Smooth muscle cell (in vitro differentiated cells): ENCODE measurements around the gene MTARC2. TPM values are rescaled to one million over a fixed set of nuclear protein-coding genes. Genes with fewer than 3 reads are reported as not detected.

ENCODE experiments used
- DNase-seq: peaks from one replicate; lab custom pipeline; 2025; ENCODE audit not compliant: unreplicated experiment; lab: John Stamatoyannopoulos, UW
- H2AFZ ChIP-seq: fragments of 200-600 bp; sonication (generic); 2 replicates; pipeline ENCODE4 v1.6.0; 2016; ENCODE audit warnings: antibody characterized with exemption, low read depth, mild to moderate bottlenecking
- H3F3A ChIP-seq: fragments of 200-600 bp; sonication (generic); 2 replicates; pipeline ENCODE4 v1.6.0; 2017; ENCODE audit warnings: antibody characterized with exemption, low read depth
- H3K27ac ChIP-seq: fragments of 200-600 bp; sonication (generic); 2 replicates; pipeline ENCODE4 v1.5.1; 2016; ENCODE audit warnings: low read depth, mild to moderate bottlenecking
- H3K27me3 ChIP-seq: fragments of 200-600 bp; sonication (generic); 2 replicates; pipeline ENCODE4 v1.6.1; 2016; ENCODE audit warnings: low read depth, mild to moderate bottlenecking
- H3K36me3 ChIP-seq: fragments of 200-600 bp; sonication (generic); 2 replicates; pipeline ENCODE4 v1.5.1; 2016; ENCODE audit warnings: low read depth
- H3K4me1 ChIP-seq: fragments of 200-600 bp; sonication (generic); 2 replicates; pipeline ENCODE4 v1.5.1; 2016; ENCODE audit warnings: low read depth
- H3K4me2 ChIP-seq: fragments of 200-600 bp; sonication (generic); 2 replicates; pipeline ENCODE4 v1.6.0; 2016; ENCODE audit warnings: mild to moderate bottlenecking
- H3K4me3 ChIP-seq: fragments of 200-600 bp; sonication (generic); 2 replicates; pipeline ENCODE4 v1.5.1; 2016; ENCODE audit warnings: mild to moderate bottlenecking
- H3K79me2 ChIP-seq: fragments of 200-600 bp; sonication (generic); 2 replicates; pipeline ENCODE4 v1.6.0; 2016; ENCODE audit warnings: low read depth, mild to moderate bottlenecking
- H3K9ac ChIP-seq: fragments of 200-600 bp; sonication (generic); 2 replicates; pipeline ENCODE4 v1.6.0; 2016; ENCODE audit warnings: low read depth
- H3K9me3 ChIP-seq: fragments of 200-600 bp; sonication (generic); replicated peaks from 2 replicates; pipeline ENCODE4 v1.5.1; 2016; ENCODE audit warnings: low read depth
- H4K20me1 ChIP-seq: fragments of 200-600 bp; sonication (generic); 2 replicates; pipeline ENCODE4 v1.6.0; 2016; ENCODE audit warnings: low read depth
- CTCF ChIP-seq: fragments of 200-600 bp; sonication (generic); IDR thresholded peaks from 2 replicates; pipeline ENCODE4 v1.5.1; 2017; ENCODE audit warnings: borderline replicate concordance, mild to moderate bottlenecking, antibody characterized with exemption; ENCODE audit not compliant: insufficient read depth, poor library complexity, severe bottlenecking
- WGBS: methylation state at CpG from one replicate; pipeline ENCODE4 v1.1.7; 2016; ENCODE audit warnings: low lambda C conversion rate; 5-methylcytosine and 5-hydroxymethylcytosine counted together
- polyA plus RNA-seq: library from polyadenylated mRNA; unstranded; fragments of >200 nt; fragmentation: Nextera tagmentation; extraction: Ambion mirVana; gene quantifications from 2 replicates; pipeline ENCODE4 v1.2.1, GENCODE V29; 2016
- total RNA-seq: library from RNA; depleted of rRNA; stranded (reverse); fragments of >200 nt; gene quantifications from 2 replicates; pipeline ENCODE4 v1.2.3, GENCODE V29; 2014

Gene MTARC2
- total and polyA plus RNA-seq, 2 experiments from 2014 or later, result 6.1 to 7.6 TPM

GRCh38 chr1:220789532-220790147 lies 41.5 kb downstream of the MTARC2 start:
- Histone ChIP-seq H3K9ac (no peak overlapping the region), H3K27me3 (no peaks in the 10 kb centered on the region), H3K27ac (no peak overlapping the region), H3F3A (peaks cover 4% of the 10 kb centered on the region), H3K4me3 (no peak overlapping the region), H4K20me1 (no peaks in the 10 kb centered on the region), H3K9me3 (no peaks in the 10 kb centered on the region), H3K4me2 (no peak overlapping the region), H3K36me3 (no peaks in the 10 kb centered on the region), H3K79me2 (no peaks in the 10 kb centered on the region), H2AFZ (no peak overlapping the region), H3K4me1 (peaks cover 11% of the 10 kb centered on the region)
- WGBS, result 77% methylated on average over 2 of the region's 2 CpGs
- DNase-seq, result no peak
- no peak for TF ChIP-seq CTCF

- no peak for DNase-seq
- WGBS, result 94% methylated on average over 6 of the region's 6 CpGs
- H3K4me1 ChIP-seq, result peaks cover 7% of the 10 kb centered on the region
- no peaks in the 10 kb centered on the region for H3K27me3 ChIP-seq
- no peaks in the 10 kb centered on the region for H3F3A ChIP-seq
- H3K36me3 ChIP-seq, result no peaks in the 10 kb centered on the region
- no peak for TF ChIP-seq CTCF
- no peaks in the 10 kb centered on the region for H4K20me1 ChIP-seq
- no peak overlapping the region for H3K4me2 ChIP-seq
- no peaks in the 10 kb centered on the region for H3K9me3 ChIP-seq
- H3K9ac ChIP-seq, result no peak overlapping the region
- no peak overlapping the region for H3K4me3 ChIP-seq
- no peak overlapping the region for H2AFZ ChIP-seq
- no peak overlapping the region for H3K27ac ChIP-seq
- H3K79me2 ChIP-seq, result no peaks in the 10 kb centered on the region
Measured at GRCh38 chr1:220791285-220791684, 43.2 kb downstream of the MTARC2 start.

GRCh38 chr1:220791956-220792355 lies 43.8 kb downstream of the MTARC2 start:
- no peak for DNase-seq
- no peak overlapping the region for H3K4me3 ChIP-seq
- H3K9ac ChIP-seq, result no peak overlapping the region
- H3K4me2 ChIP-seq, result no peak overlapping the region
- H3K27ac ChIP-seq, result no peak overlapping the region
- H3K36me3 ChIP-seq, result no peaks in the 10 kb centered on the region
- H4K20me1 ChIP-seq, result no peaks in the 10 kb centered on the region
- no peaks in the 10 kb centered on the region for H3K79me2 ChIP-seq
- TF ChIP-seq CTCF, result no peak
- H3K9me3 ChIP-seq, result no peaks in the 10 kb centered on the region
- 96% methylated on average over 5 of the region's 5 CpGs for WGBS
- no peaks in the 10 kb centered on the region for H3F3A ChIP-seq
- H2AFZ ChIP-seq, result no peak overlapping the region
- H3K27me3 ChIP-seq, result no peaks in the 10 kb centered on the region
- peaks cover 4% of the 10 kb centered on the region for H3K4me1 ChIP-seq

- H3K4me1 ChIP-seq, result no peaks in the 10 kb centered on the region
- H3K4me2 ChIP-seq, result no peak overlapping the region
- no peak for DNase-seq
- no peaks in the 10 kb centered on the region for H3F3A ChIP-seq
- no peaks in the 10 kb centered on the region for H3K9me3 ChIP-seq
- H4K20me1 ChIP-seq, result no peaks in the 10 kb centered on the region
- no peaks in the 10 kb centered on the region for H3K79me2 ChIP-seq
- H2AFZ ChIP-seq, result no peak overlapping the region
- no peak overlapping the region for H3K4me3 ChIP-seq
- H3K27ac ChIP-seq, result no peak overlapping the region
- H3K27me3 ChIP-seq, result no peaks in the 10 kb centered on the region
- H3K36me3 ChIP-seq, result no peaks in the 10 kb centered on the region
- no peak overlapping the region for H3K9ac ChIP-seq
- WGBS, result 89% methylated on average over 10 of the region's 10 CpGs
- no peak for TF ChIP-seq CTCF
Measured at GRCh38 chr1:220796530-220796929, 48.4 kb downstream of the MTARC2 start.
